ENCODE measurements around the gene KIFC1. TPM values are rescaled to one million over a fixed set of nuclear protein-coding genes. Genes with fewer than 3 reads are reported as not detected.
"Not testable (repeated sequence)": the region's sequence is repeated elsewhere in the genome, so short reads cannot be mapped to it uniquely, and the experiment has no call there.

KIFC1 gene
- total RNA-seq, 2 experiments from 2014 or later: 157 to 167 TPM

- DNase-seq; H3K4me3 Mint-ChIP-seq; H3K27ac Mint-ChIP-seq; H3K9me3 Mint-ChIP-seq; H3K4me1 Mint-ChIP-seq; H3K36me3 Mint-ChIP-seq (ENCODE audit: low read depth); POLR2A ChIA-PET: not testable (repeated sequence)
- peaks cover 10% of the 10 kb centered on the region for H3K27me3 Mint-ChIP-seq
- CTCF ChIA-PET: interaction anchor here (0.6 to 2.1 kb wide), 8 partner anchors 10 to 330 kb away, joined by 3 to 11 read pairs (median 3); no protein-coding TSS in a partner anchor
These were observed 27.0 kb upstream of the KIFC1 start for GRCh38 chr6:33364475-33365205.

- not testable (repeated sequence) for H3K27me3 Mint-ChIP-seq; DNase-seq; H3K4me3 Mint-ChIP-seq; H3K27ac Mint-ChIP-seq; H3K9me3 Mint-ChIP-seq; H3K36me3 Mint-ChIP-seq (ENCODE audit: low read depth); H3K4me1 Mint-ChIP-seq
- POLR2A ChIA-PET: interaction anchor here (0.5 kb wide), 1 partner anchor 171 kb away, joined by 3 read pairs; no protein-coding TSS in a partner anchor
- CTCF ChIA-PET: interaction anchor here (0.6 to 2.1 kb wide), 5 partner anchors 9 to 61 kb away, joined by 3 to 11 read pairs (median 5); no protein-coding TSS in a partner anchor
These were observed 26.2 kb upstream of the KIFC1 start for GRCh38 chr6:33365206-33365971.

GRCh38 chr6:33367009-33367714 lies 24.5 kb upstream of the KIFC1 start:
- Mint-ChIP-seq H3K9me3 (no peaks in the 10 kb centered on the region), H3K27ac (no peak overlapping the region), H3K27me3 (no peaks in the 10 kb centered on the region), H3K36me3 (ENCODE audit: low read depth) (no peaks in the 10 kb centered on the region), H3K4me1 (peaks cover 3% of the 10 kb centered on the region), H3K4me3 (no peak overlapping the region)
- no peak for DNase-seq
- CTCF ChIA-PET: interaction anchor here (0.9 to 1.9 kb wide), 2 partner anchors 23 kb away, joined by 3 to 5 read pairs; no protein-coding TSS in a partner anchor
- POLR2A ChIA-PET: interaction anchor here (0.6 kb wide), 1 partner anchor 25 kb away, joined by 3 read pairs; the partner anchor contains the start of gene KIFC1

- H3K36me3 Mint-ChIP-seq (ENCODE audit: low read depth); H3K4me3 Mint-ChIP-seq; H3K4me1 Mint-ChIP-seq; H3K27me3 Mint-ChIP-seq; H3K27ac Mint-ChIP-seq; CTCF ChIA-PET; DNase-seq; H3K9me3 Mint-ChIP-seq: not testable (repeated sequence)
- POLR2A ChIA-PET: interaction anchor here (0.6 kb wide), 1 partner anchor 24 kb away, joined by 3 read pairs; the partner anchor contains the start of gene KIFC1
These were observed 24.0 kb upstream of the KIFC1 start for GRCh38 chr6:33367715-33368025.

GRCh38 chr6:33371901-33372300 lies 19.7 kb upstream of the KIFC1 start:
- H3K9me3 Mint-ChIP-seq; H3K36me3 Mint-ChIP-seq (ENCODE audit: low read depth); H3K27ac Mint-ChIP-seq; H3K4me3 Mint-ChIP-seq; DNase-seq; POLR2A ChIA-PET; H3K27me3 Mint-ChIP-seq; CTCF ChIA-PET: not testable (repeated sequence)
- peaks cover 22% of the 10 kb centered on the region for H3K4me1 Mint-ChIP-seq

GRCh38 chr6:33372526-33373123 lies 19.0 kb upstream of the KIFC1 start:
- Mint-ChIP-seq H3K4me3 (no peak overlapping the region), H3K36me3 (ENCODE audit: low read depth) (no peaks in the 10 kb centered on the region), H3K27ac (peak overlapping the region; percentile 50), H3K27me3 (no peaks in the 10 kb centered on the region), H3K9me3 (no peaks in the 10 kb centered on the region), H3K4me1 (peaks cover 22% of the 10 kb centered on the region)
- ChIA-PET CTCF (no interaction called here), POLR2A (no interaction called here)
- DNase-seq: no peak

- Mint-ChIP-seq H3K4me3 (no peak overlapping the region), H3K36me3 (ENCODE audit: low read depth) (no peaks in the 10 kb centered on the region), H3K9me3 (no peaks in the 10 kb centered on the region), H3K4me1 (peaks cover 22% of the 10 kb centered on the region), H3K27me3 (no peaks in the 10 kb centered on the region), H3K27ac (peak overlapping the region; percentile 31)
- CTCF ChIA-PET: interaction anchor here (0.6 to 1.8 kb wide), 7 partner anchors 9 to 1223 kb away, joined by 3 to 8 read pairs (median 3); no protein-coding TSS in a partner anchor
- DNase-seq: no peak
- POLR2A ChIA-PET: interaction anchor here (0.6 kb wide), 1 partner anchor 31 kb away, joined by 7 read pairs; no protein-coding TSS in a partner anchor
These were observed 17.4 kb upstream of the KIFC1 start for GRCh38 chr6:33373960-33374910.

GRCh38 chr6:33375143-33375671 lies 16.4 kb upstream of the KIFC1 start:
- no peak for DNase-seq
- H3K36me3 Mint-ChIP-seq (ENCODE audit: low read depth): no peaks in the 10 kb centered on the region
- H3K4me1 Mint-ChIP-seq: peaks cover 22% of the 10 kb centered on the region
- H3K9me3 Mint-ChIP-seq: no peaks in the 10 kb centered on the region
- no peak overlapping the region for H3K27ac Mint-ChIP-seq
- no peak overlapping the region for H3K4me3 Mint-ChIP-seq
- H3K27me3 Mint-ChIP-seq: no peaks in the 10 kb centered on the region
- ChIA-PET CTCF (interaction anchor here (0.6 to 1.8 kb wide), 4 partner anchors 10 to 222 kb away, joined by 3 to 8 read pairs (median 4); no protein-coding TSS in a partner anchor), POLR2A (no interaction called here)

GRCh38 chr6:33377171-33377570 lies 14.5 kb upstream of the KIFC1 start:
- Mint-ChIP-seq H3K9me3 (no peaks in the 10 kb centered on the region), H3K36me3 (ENCODE audit: low read depth) (no peaks in the 10 kb centered on the region), H3K4me1 (peaks cover 22% of the 10 kb centered on the region), H3K4me3 (no peak overlapping the region), H3K27me3 (peaks cover 4% of the 10 kb centered on the region), H3K27ac (no peak overlapping the region)
- no peak for DNase-seq
- ChIA-PET CTCF (no interaction called here), POLR2A (no interaction called here)

GRCh38 chr6:33379184-33379583 lies 12.4 kb upstream of the KIFC1 start:
- not testable (repeated sequence) for H3K36me3 Mint-ChIP-seq (ENCODE audit: low read depth); H3K27me3 Mint-ChIP-seq; H3K27ac Mint-ChIP-seq; DNase-seq; H3K9me3 Mint-ChIP-seq; H3K4me3 Mint-ChIP-seq
- POLR2A ChIA-PET: interaction anchor here (1.1 kb wide), 1 partner anchor 61 kb away, joined by 3 read pairs; no protein-coding TSS in a partner anchor
- CTCF ChIA-PET: interaction anchor here (0.6 kb wide), 3 partner anchors 16 to 187 kb away, joined by 4 to 5 read pairs (median 4); partner anchors contain the start of gene COL11A2
- peaks cover 16% of the 10 kb centered on the region for H3K4me1 Mint-ChIP-seq

GRCh38 chr6:33380272-33380981 lies 11.2 kb upstream of the KIFC1 start:
- DNase-seq: no peak
- Mint-ChIP-seq H3K4me3 (no peak overlapping the region), H3K36me3 (ENCODE audit: low read depth) (no peaks in the 10 kb centered on the region), H3K9me3 (no peaks in the 10 kb centered on the region), H3K27me3 (peaks cover 4% of the 10 kb centered on the region), H3K27ac (no peak overlapping the region), H3K4me1 (peaks cover 7% of the 10 kb centered on the region)
- CTCF ChIA-PET: interaction anchor here (1.2 kb wide), 1 partner anchor 10 kb away, joined by 8 read pairs; no protein-coding TSS in a partner anchor
- POLR2A ChIA-PET: no interaction called here

Measured in activated CD4-positive, alpha-beta T cell treated with anti-CD3 and anti-CD28 coated beads, Interleukin-2, amount 10 ng/mL, durations not matched to agents 7 days and 5 days (primary cell).